Measurements from ENCODE around the gene RREB1.

DNA sequence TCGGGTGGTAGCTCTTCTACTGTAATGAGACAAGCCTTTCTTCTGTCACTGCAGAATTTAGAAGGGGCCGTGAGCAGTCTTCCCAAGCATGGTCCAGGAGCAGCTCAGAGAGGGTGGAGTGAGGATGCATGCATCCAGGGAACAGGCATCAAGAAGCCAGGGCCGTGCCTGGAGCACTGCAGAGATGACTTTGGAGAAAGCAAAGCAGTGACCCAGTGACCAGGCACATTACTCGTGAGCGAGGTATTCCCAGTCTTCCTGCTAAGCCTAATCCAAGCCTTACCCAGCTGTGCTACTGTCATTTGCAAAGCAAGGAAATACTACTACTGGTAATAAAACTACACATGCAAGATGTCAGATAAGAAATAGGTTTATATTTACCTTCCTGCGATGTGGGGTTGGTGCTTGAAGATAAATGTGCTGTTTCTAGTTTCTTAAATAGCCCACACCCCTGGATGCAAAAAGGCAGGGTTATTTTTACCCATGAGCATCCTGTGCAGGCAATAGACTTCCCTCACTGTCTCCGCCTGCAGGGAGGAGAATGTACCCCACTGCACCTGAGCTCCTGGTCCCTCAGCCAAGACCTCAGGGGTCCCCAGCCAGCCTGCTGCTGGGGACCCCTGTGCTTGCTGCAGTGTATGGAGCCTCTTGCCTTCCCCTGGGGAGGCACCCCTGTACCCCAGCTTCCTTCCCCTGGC, 142.3 kb downstream of the RREB1 start:
- TF ChIP-seq, protein P1, sequence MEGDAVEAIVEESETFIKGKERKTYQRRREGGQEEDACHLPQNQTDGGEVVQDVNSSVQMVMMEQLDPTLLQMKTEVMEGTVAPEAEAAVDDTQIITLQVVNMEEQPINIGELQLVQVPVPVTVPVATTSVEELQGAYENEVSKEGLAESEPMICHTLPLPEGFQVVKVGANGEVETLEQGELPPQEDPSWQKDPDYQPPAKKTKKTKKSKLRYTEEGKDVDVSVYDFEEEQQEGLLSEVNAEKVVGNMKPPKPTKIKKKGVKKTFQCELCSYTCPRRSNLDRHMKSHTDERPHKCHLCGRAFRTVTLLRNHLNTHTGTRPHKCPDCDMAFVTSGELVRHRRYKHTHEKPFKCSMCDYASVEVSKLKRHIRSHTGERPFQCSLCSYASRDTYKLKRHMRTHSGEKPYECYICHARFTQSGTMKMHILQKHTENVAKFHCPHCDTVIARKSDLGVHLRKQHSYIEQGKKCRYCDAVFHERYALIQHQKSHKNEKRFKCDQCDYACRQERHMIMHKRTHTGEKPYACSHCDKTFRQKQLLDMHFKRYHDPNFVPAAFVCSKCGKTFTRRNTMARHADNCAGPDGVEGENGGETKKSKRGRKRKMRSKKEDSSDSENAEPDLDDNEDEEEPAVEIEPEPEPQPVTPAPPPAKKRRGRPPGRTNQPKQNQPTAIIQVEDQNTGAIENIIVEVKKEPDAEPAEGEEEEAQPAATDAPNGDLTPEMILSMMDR (IDR thresholded peaks at IDR 0.05), result no peak
- TF ChIP-seq POLR2AphosphoS5 (IDR thresholded peaks at IDR 0.05) (no peak), POLR2A (IDR thresholded peaks at IDR 0.05) (no peak), EP300 (IDR thresholded peaks at IDR 0.05) (no peak)

Measured in suprapubic skin (tissue), 4 donors.